Neural cell (in vitro differentiated cells): ENCODE results near the gene GPC2. TPM values are rescaled to one million over a fixed set of nuclear protein-coding genes. Genes with fewer than 3 reads are reported as not detected.

Experiments used
- H2AFZ ChIP-seq: fragments of 200-600, 300-800 bp; sonication (generic), shearing (Covaris generic); 2 replicates; pipeline ENCODE4 v1.6.0; 2014; ENCODE audit warnings: low read depth, mild to moderate bottlenecking, antibody characterized with exemption, low read length, moderate library complexity
- H3F3A ChIP-seq: fragments of 200-600 bp; shearing (Covaris generic); 2 replicates; pipeline ENCODE4 v1.6.1; 2016; ENCODE audit warnings: mild to moderate bottlenecking, moderate library complexity, mixed read lengths, antibody characterized with exemption, low read length; ENCODE audit not compliant: insufficient read depth, poor library complexity, severe bottlenecking
- H3K27ac ChIP-seq: fragments of 200-600, 300-800 bp; sonication (generic), shearing (Covaris generic); 2 replicates; pipeline ENCODE4 v1.5.1; 2014; ENCODE audit warnings: mild to moderate bottlenecking, low read length, moderate library complexity
- H3K27me3 ChIP-seq: fragments of 300-800, 200-600 bp; sonication (generic), shearing (Covaris generic); 2 replicates; pipeline ENCODE4 v1.6.0; 2014; ENCODE audit warnings: mild to moderate bottlenecking, low read depth, low read length, moderate library complexity; ENCODE audit not compliant: insufficient read depth
- H3K36me3 ChIP-seq: fragments of 300-800, 200-600 bp; sonication (generic), shearing (Covaris generic); 2 replicates; pipeline ENCODE4 v1.5.1; 2014; ENCODE audit warnings: mild to moderate bottlenecking, antibody characterized with exemption, low read length, moderate library complexity; ENCODE audit not compliant: insufficient read depth
- H3K4me2 ChIP-seq: fragments of 300-800, 200-600 bp; sonication (generic), shearing (Covaris generic); 2 replicates; pipeline ENCODE4 v1.6.0; 2014; ENCODE audit warnings: mild to moderate bottlenecking, low read length
- H3K4me3 ChIP-seq: fragments of 300-800, 200-600 bp; sonication (generic), shearing (Covaris generic); 2 replicates; pipeline ENCODE4 v1.5.1; 2014; ENCODE audit warnings: mild to moderate bottlenecking, low read length, moderate library complexity
- H3K79me2 ChIP-seq: fragments of 200-600 bp; shearing (Covaris generic); replicated peaks from 2 replicates; pipeline ENCODE4 v1.6.0; 2014; ENCODE audit warnings: mild to moderate bottlenecking, low read length, moderate library complexity; ENCODE audit not compliant: insufficient read depth
- H3K9ac ChIP-seq: fragments of 300-800, 200-600 bp; sonication (generic), shearing (Covaris generic); 2 replicates; pipeline ENCODE4 v1.6.1; 2016; ENCODE audit warnings: mild to moderate bottlenecking, low read length, mixed read lengths
- H3K9me2 ChIP-seq: fragments of 200-600 bp; shearing (Covaris generic); 2 replicates; pipeline ENCODE4 v1.6.1; 2016; ENCODE audit warnings: mild to moderate bottlenecking, low read length, mixed read lengths; ENCODE audit not compliant: insufficient read depth
- H3K9me3 ChIP-seq: fragments of 200-600, 300-800 bp; sonication (generic), shearing (Covaris generic); 2 replicates; pipeline ENCODE4 v1.6.1; 2016; ENCODE audit warnings: mild to moderate bottlenecking, mixed run types, low read length, moderate library complexity, mixed read lengths
- H4K20me1 ChIP-seq: fragments of 200-600 bp; shearing (Covaris generic); 2 replicates; pipeline ENCODE4 v1.6.1; 2016; ENCODE audit warnings: mild to moderate bottlenecking, mixed run types; ENCODE audit not compliant: insufficient read depth
- EP300 ChIP-seq: fragments of 450-650 bp; conservative IDR thresholded peaks from 2 replicates; pipeline ENCODE4 v1.6.1; 2014; ENCODE audit warnings: antibody characterized with exemption, mild to moderate bottlenecking, moderate library complexity; ENCODE audit not compliant: poor library complexity, severe bottlenecking
- EZH2 ChIP-seq: fragments of 200-600, 300-800 bp; shearing (Covaris generic), sonication (generic); IDR thresholded peaks from 2 replicates; pipeline ENCODE4 v1.6.1; 2014; ENCODE audit warnings: antibody characterized with exemption, low read length, borderline replicate concordance, mild to moderate bottlenecking; ENCODE audit not compliant: insufficient read depth, poor library complexity, severe bottlenecking
- MXI1 ChIP-seq: fragments of 450-650 bp; conservative IDR thresholded peaks from 2 replicates; pipeline ENCODE4 v1.6.1; 2014; ENCODE audit warnings: antibody characterized with exemption, mild to moderate bottlenecking; ENCODE audit not compliant: poor library complexity, severe bottlenecking
- POLR2AphosphoS5 ChIP-seq: IDR thresholded peaks from 2 replicates; pipeline ENCODE4 v1.6.1; 2012
- RAD21 ChIP-seq: fragments of 450-650 bp; conservative IDR thresholded peaks from 2 replicates; pipeline ENCODE4 v1.6.1; 2014; ENCODE audit warnings: antibody characterized with exemption, mild to moderate bottlenecking, moderate library complexity
- REST ChIP-seq: IDR thresholded peaks from 2 replicates; pipeline ENCODE4 v1.6.1; 2012; ENCODE audit warnings: borderline replicate concordance
- SMC3 ChIP-seq: fragments of 450-650 bp; conservative IDR thresholded peaks from 2 replicates; pipeline ENCODE4 v1.6.1; 2014; ENCODE audit warnings: antibody characterized with exemption, mild to moderate bottlenecking, moderate library complexity; ENCODE audit not compliant: poor library complexity
- TAF1 ChIP-seq: IDR thresholded peaks from 2 replicates; pipeline ENCODE4 v1.6.1; 2012; ENCODE audit warnings: low read depth
- polyA plus RNA-seq: library from polyadenylated mRNA; depleted of rRNA; stranded (reverse); fragments of >200 nt; gene quantifications from 2 replicates; pipeline ENCODE4 v1.2.3, GENCODE V29; 2014
- TF ChIP-seq, protein P1 (sequence below): fragments of 450-650 bp; IDR thresholded peaks from 2 replicates; pipeline ENCODE4 v1.5.1; 2014; ENCODE audit warnings: antibody characterized with exemption, mild to moderate bottlenecking, moderate library complexity; ENCODE audit not compliant: poor library complexity, severe bottlenecking

The GPC2 gene
- polyA plus RNA-seq, 1 donor from 2014 or later: 506 TPM

DNA sequence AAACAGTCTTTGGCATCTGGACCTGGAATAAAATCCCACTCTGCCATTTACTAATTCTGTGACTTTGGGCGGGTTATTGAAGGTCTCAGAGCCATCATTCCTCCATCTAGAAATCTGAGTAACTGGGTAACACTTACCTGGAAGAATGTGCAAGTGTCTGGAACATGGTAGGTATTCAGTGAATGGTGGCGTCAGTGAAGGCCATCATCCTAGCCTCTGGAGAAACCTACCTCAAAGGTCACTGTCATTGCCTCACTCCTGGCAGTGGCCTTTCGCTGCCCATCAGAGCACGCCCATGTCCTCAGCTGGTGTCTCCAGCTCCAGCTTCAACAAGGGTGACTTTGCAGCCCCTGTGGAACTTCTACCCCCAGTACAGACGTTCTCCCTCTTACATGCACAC is 13.3 kb downstream of the GPC2 start:
- Histone ChIP-seq H3K4me2 (no peak overlapping the region), H3K9ac (no peak overlapping the region), H3K27ac (no peak overlapping the region), H4K20me1 (no peaks in the 10 kb centered on the region), H2AFZ (no peak overlapping the region), H3K4me3 (no peak overlapping the region), H3K36me3 (no peaks in the 10 kb centered on the region), H3F3A (no peaks in the 10 kb centered on the region), H3K9me3 (no peaks in the 10 kb centered on the region), H3K79me2 (no peaks in the 10 kb centered on the region), H3K27me3 (no peaks in the 10 kb centered on the region), H3K9me2 (no peaks in the 10 kb centered on the region)
- TF ChIP-seq EZH2 (no peak), REST (no peak), RAD21 (no peak), SMC3 (no peak), TAF1 (no peak), EP300 (no peak), POLR2AphosphoS5 (no peak), MXI1 (no peak)
- TF ChIP-seq, protein P1, sequence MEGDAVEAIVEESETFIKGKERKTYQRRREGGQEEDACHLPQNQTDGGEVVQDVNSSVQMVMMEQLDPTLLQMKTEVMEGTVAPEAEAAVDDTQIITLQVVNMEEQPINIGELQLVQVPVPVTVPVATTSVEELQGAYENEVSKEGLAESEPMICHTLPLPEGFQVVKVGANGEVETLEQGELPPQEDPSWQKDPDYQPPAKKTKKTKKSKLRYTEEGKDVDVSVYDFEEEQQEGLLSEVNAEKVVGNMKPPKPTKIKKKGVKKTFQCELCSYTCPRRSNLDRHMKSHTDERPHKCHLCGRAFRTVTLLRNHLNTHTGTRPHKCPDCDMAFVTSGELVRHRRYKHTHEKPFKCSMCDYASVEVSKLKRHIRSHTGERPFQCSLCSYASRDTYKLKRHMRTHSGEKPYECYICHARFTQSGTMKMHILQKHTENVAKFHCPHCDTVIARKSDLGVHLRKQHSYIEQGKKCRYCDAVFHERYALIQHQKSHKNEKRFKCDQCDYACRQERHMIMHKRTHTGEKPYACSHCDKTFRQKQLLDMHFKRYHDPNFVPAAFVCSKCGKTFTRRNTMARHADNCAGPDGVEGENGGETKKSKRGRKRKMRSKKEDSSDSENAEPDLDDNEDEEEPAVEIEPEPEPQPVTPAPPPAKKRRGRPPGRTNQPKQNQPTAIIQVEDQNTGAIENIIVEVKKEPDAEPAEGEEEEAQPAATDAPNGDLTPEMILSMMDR: no peak

DNA sequence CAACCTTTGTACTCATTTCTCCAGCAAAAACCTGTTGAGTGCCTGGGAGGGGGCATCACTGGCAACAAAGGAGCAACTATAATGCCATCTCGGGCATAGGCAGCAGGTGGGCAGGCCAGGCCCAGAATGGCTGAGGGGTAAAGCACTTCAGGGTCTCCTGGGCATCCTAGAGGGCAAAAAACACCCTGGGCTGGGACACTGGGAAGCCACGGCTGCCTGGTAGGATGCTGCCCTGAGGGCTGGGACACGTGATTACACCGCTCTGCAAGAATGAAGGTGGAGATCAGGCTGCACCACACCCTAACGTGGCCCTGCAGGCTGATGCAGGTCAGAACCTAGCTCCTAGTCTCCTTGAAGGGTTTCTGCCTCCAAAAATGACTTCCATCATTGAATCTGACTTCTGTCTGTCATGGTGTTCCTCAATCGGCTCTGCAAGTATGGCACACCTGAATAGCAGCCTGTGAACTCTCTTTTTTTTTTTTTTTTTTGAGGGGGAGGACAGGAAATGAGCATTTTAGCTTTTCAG is 14.1 kb downstream of the GPC2 start:
- H3K4me2 ChIP-seq: no peak overlapping the region
- H2AFZ ChIP-seq: no peak overlapping the region
- no peaks in the 10 kb centered on the region for H3K27me3 ChIP-seq
- no peaks in the 10 kb centered on the region for H3K9me2 ChIP-seq
- H3K9ac ChIP-seq: no peak overlapping the region
- H3K9me3 ChIP-seq: no peaks in the 10 kb centered on the region
- H3K36me3 ChIP-seq: no peaks in the 10 kb centered on the region
- H3K4me3 ChIP-seq: no peak overlapping the region
- H3K27ac ChIP-seq: no peak overlapping the region
- no peaks in the 10 kb centered on the region for H3K79me2 ChIP-seq
- TF ChIP-seq POLR2AphosphoS5 (no peak), REST (no peak), TAF1 (no peak), RAD21 (no peak), SMC3 (no peak), EZH2 (no peak), MXI1 (no peak), EP300 (no peak)
- TF ChIP-seq, protein P1: no peak
- H3F3A ChIP-seq: no peaks in the 10 kb centered on the region
- H4K20me1 ChIP-seq: no peaks in the 10 kb centered on the region
